ENCODE data around the gene ZSCAN23.

Gene ZSCAN23

GRCh38 chr6:28399350-28400121 lies 43.8 kb downstream of the ZSCAN23 start, which contains the start of gene ZSCAN12:
TSS of gene ZSCAN12 (minus strand) at chr6:28399747. CDS start at chr6:28398405, 1,342 bp downstream.
- no peaks in the 10 kb centered on the region for H3K27me3 ChIP-seq (replicated peaks; ENCODE audit: control insufficient read depth, insufficient read depth, low read length)
- DNase-seq (ENCODE audit: extremely low read depth, insufficient read length), result peak; percentile 94
- H3K36me3 ChIP-seq (ENCODE audit: control insufficient read depth, insufficient read depth, low read length), result no peaks in the 10 kb centered on the region; the same call in 1 of the 2 replicates
- peak within 1 kb of the TSS; percentile 97 for H3K4me3 ChIP-seq (replicated peaks; ENCODE audit: low read depth, low read length)
- TF ChIP-seq CTCF (IDR thresholded peaks at IDR 0.05; ENCODE audit: insufficient read depth, low read length, poor library complexity, severe bottlenecking), result peak; percentile 67

GRCh38 chr6:28395918-28396317 lies 47.4 kb downstream of the ZSCAN23 start:
- Histone ChIP-seq H3K4me3 (replicated peaks; ENCODE audit: low read depth, low read length) (no peak overlapping the region), H3K36me3 (ENCODE audit: control insufficient read depth, insufficient read depth, low read length) (peaks cover 8% of the 10 kb centered on the region), H3K27me3 (replicated peaks; ENCODE audit: control insufficient read depth, insufficient read depth, low read length) (no peaks in the 10 kb centered on the region)
- no peak for DNase-seq (ENCODE audit: extremely low read depth, insufficient read length)
- TF ChIP-seq CTCF (IDR thresholded peaks at IDR 0.05; ENCODE audit: insufficient read depth, low read length, poor library complexity, severe bottlenecking), result no peak

GRCh38 chr6:28393912-28394662 lies 49.2 kb downstream of the ZSCAN23 start:
- H3K36me3 ChIP-seq (ENCODE audit: control insufficient read depth, insufficient read depth, low read length), result peaks cover 17% of the 10 kb centered on the region
- no peak for DNase-seq (ENCODE audit: extremely low read depth, insufficient read length)
- peak; percentile 26 for TF ChIP-seq CTCF (IDR thresholded peaks at IDR 0.05; ENCODE audit: insufficient read depth, low read length, poor library complexity, severe bottlenecking)
- no peaks in the 10 kb centered on the region for H3K27me3 ChIP-seq (replicated peaks; ENCODE audit: control insufficient read depth, insufficient read depth, low read length)
- H3K4me3 ChIP-seq (replicated peaks; ENCODE audit: low read depth, low read length), result no peak overlapping the region

GRCh38 chr6:28390688-28391087 lies 52.6 kb downstream of the ZSCAN23 start:
- Histone ChIP-seq H3K4me3 (replicated peaks; ENCODE audit: low read depth, low read length) (no peak overlapping the region), H3K36me3 (ENCODE audit: control insufficient read depth, insufficient read depth, low read length) (peaks cover 18% of the 10 kb centered on the region), H3K27me3 (replicated peaks; ENCODE audit: control insufficient read depth, insufficient read depth, low read length) (no peaks in the 10 kb centered on the region)
- no peak for DNase-seq (ENCODE audit: extremely low read depth, insufficient read length)
- TF ChIP-seq CTCF (IDR thresholded peaks at IDR 0.05; ENCODE audit: insufficient read depth, low read length, poor library complexity, severe bottlenecking), result no peak

- H3K27me3 ChIP-seq (replicated peaks; ENCODE audit: control insufficient read depth, insufficient read depth, low read length), result no peaks in the 10 kb centered on the region
- H3K4me3 ChIP-seq (replicated peaks; ENCODE audit: low read depth, low read length), result no peak overlapping the region
- DNase-seq (ENCODE audit: extremely low read depth, insufficient read length), result no peak
- H3K36me3 ChIP-seq (ENCODE audit: control insufficient read depth, insufficient read depth, low read length), result peaks cover 4% of the 10 kb centered on the region
- no peak for TF ChIP-seq CTCF (IDR thresholded peaks at IDR 0.05; ENCODE audit: insufficient read depth, low read length, poor library complexity, severe bottlenecking)
Observed at GRCh38 chr6:28384143-28384533, 59.2 kb downstream of the ZSCAN23 start.

Data from GM06990 (cell line).